ENCODE data around the gene FGD2.

FGD2 gene

DNA sequence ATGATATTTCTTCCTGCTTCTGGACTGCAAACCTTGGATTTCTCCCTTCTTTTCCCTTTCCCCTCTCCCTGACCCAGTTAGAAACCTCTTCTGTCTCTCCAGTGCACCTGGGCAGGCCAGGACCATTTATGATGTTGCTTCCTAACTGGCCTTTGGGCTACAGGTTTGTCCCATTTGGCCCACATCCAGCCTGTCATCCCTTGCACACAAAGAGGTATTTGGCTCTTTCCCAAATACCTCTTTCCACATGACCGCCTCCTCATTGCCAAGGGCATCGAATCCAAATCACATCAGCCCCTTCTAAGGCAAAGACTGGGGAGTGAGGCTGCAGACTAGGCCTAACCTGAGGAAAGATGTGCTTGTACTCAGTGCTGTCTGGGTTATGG, 13.6 kb downstream of the FGD2 start:
- DNase-seq, result no peak

DNA sequence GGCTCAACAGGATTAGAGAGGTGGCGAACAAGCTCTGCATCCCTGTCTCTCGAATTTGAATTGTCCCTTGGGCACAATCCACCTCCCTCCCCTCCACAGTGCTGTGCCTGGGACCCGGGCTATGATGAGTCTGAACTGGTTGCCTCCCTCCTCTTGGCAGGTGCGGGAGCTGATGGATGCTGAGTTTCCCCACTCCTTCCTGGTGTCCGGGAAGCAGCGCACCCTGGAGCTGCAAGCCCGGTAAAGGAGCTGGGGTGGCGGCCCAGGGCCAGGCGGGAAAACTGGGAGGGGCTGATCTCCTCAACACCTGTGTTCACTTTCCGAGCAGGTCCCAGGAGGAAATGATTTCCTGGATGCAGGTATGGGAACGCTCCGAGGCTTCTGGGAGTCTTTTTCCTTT, 14.9 kb downstream of the FGD2 start:
- no peak for DNase-seq

DNA sequence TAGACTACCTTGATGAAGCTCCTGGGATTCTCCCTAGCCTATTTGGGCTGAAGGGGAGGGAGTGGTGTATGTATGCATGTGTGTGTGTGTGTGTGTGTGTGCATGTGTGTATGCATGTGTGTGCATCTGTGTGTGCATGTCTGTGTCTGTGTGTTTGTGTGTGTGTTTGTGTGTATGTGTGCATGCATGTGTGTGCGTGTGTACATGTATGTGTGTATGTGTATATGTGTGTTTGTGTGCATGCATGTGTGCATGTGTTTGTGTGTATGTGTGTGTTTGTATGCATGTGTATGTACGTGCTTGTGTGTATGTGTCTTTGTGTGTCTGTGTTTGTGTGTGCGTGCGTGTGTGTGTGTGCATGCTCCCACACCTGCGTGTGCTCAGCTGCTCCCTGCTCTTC, 15.4 kb downstream of the FGD2 start:
- DNase-seq, result no peak

DNA sequence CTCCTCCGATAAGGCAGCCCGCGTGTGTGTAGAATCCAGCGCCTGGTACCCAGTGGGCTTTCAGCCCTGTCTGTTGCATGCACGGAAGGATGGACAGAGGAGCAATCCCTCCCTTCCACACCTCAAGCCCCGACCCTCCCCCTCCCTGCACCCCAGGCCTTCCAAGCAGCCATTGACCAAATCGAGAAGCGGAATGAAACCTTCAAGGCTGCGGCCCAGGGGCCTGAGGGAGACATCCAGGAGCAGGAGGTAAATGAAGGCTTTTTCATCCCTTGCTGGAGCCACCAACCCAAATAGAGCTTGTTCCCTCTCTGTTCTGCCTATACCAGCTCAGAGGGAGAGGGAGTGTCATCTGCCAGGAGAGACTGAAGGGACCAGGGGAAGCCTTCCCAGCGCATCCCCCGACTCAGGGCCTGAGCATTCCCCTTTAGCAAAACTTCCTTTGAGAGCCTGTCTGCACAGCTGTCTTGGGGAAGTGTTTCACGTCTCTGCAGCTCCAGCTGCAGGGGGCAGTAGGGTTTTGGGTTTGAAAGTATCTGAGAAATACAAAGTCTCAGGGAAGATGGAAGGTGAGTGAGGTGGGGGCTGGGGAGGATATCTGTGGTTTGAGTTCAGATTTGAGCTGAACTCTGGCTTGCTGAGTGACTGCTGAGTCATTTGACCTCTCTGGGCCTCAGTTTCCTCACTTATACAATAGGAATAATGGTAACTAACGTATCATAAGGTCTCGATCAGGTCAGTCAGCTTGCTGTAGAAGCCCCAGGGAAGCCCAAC, 16.1 kb downstream of the FGD2 start:
- peak; percentile 71 for DNase-seq

DNA sequence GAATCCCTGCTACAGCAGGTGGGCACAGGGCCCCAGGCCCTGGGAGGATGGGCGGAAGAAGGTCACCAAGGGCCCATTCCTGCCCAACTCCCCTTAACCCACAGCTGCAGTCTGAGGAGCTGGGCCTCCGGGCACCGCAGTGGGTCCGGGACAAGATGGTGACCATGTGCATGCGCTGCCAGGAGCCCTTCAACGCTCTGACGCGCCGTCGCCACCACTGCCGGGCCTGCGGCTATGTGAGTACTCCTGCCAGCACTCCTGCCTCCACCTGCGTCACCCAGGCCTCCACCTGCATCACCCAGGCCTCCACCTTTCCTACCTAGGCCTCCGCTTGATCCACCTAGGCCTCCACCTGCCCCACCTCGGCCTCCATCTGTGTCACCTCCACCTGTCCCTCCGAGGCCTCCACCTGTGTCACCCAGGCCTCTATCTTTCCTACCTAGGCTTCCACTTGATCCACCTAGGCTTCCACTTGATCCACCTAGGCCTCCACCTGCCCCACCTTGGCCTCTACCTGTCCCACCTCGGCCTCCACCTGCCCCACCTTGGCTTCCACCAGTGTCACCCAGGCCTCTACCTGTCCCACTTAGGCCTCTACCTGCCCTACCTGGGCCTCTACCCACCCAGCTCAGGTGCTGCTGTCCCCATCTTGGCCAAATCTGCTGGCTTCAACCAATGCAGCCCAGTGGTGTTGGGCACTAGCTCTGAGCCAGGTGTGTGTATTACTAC, 16.8 kb downstream of the FGD2 start:
- DNase-seq, result no peak

DNA sequence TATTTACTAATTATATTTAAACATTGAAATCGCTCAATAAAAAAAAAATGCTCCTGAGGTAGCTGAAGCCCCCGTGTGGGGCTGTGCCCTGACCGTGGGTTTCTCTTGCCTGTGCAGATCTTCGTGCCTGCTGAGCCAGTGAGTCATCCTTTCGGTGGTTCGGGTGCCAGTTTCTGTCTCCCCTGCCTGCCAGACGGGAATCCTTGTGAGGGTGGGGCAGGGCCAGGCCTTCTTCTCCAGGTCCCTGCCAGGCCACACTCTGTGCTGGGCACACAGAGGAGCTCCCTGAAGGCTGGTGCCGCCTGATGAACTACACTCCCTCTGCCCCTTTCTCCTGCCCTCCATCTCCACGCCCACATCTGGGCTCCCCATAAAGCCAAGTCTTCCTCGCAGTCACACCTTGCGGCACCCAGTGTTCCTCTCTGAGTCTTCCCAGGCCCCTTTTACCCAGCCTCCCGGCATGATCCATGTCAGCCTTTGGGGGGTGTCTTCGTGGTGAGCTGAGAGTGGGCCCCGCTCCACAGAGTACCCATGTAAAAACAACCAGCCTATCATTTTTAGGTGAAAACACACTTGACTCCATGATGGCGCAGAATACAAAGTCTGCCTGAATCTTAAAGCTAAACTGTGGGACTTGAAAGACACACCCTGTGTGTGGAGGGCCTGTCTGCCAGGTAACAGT, 19.3 kb downstream of the FGD2 start:
- DNase-seq, result peak; percentile 70

DNA sequence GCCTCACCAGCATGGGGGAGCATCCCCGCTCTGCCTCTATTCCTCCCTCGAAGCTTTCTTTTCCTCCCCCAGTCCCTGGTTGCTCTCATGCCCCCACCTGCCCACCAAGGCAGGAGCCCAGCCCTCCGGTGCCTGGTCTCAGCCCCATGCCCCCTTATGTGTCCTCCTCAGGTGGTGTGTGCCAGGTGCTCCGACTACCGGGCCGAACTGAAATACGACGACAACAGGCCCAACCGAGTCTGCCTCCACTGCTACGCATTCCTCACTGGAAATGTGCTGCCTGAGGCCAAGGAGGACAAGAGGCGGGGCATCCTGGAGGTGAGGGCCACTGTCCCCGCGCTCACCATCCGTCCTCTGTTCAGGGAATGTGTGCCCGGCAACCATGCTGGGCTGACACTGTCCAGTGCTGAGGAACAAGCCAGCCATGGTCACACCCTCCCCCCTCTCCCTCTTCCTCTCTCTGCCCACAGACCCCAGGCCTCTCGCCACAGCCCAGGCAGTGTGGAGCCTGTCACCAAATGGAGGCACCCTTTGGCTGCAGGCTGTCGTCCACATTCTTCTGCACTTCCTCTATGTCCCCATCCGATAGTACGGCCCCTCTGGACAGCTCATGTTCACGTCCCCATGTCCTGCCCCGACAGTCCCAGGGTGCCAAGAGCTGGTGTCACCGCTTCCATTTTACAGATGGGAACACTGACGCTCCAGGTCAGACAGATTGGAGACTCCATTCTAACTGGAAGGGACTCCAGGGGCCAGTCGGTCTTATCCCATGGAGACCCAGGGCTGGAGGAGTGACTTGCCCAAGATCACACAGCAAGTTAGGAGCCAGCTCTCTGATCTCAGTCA, 20.4 kb downstream of the FGD2 start:
- no peak for DNase-seq

DNA sequence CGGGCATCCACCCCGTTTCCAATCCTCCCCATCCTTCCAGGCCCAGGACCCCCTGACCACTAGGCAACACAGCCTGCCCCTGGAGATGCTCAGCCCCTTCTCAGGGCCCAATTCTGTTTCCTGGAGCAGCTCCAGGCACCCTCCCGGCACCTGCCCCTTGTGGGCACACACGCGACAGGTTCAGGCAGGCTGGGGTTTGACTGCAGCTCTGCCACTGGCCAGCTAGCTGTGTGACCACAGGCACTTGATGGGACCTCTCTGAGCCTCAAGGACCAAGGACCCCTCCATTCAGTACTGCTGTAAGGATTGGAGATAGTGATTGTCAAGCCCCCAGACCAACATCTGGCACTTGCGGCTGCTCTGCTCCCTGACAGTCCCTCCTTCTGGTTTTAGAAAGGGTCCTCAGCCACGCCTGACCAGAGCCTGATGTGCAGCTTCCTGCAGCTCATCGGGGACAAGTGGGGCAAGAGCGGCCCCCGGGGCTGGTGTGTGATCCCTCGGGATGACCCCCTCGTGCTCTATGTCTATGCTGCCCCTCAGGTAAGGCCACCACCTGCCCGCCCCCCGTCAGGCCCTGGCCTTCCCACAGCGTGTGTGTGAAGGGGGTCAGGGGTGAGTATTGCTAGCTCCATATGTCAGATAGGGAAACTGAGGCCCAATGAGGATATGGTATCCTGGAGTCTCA, 21.7 kb downstream of the FGD2 start:
- DNase-seq, result no peak

DNA sequence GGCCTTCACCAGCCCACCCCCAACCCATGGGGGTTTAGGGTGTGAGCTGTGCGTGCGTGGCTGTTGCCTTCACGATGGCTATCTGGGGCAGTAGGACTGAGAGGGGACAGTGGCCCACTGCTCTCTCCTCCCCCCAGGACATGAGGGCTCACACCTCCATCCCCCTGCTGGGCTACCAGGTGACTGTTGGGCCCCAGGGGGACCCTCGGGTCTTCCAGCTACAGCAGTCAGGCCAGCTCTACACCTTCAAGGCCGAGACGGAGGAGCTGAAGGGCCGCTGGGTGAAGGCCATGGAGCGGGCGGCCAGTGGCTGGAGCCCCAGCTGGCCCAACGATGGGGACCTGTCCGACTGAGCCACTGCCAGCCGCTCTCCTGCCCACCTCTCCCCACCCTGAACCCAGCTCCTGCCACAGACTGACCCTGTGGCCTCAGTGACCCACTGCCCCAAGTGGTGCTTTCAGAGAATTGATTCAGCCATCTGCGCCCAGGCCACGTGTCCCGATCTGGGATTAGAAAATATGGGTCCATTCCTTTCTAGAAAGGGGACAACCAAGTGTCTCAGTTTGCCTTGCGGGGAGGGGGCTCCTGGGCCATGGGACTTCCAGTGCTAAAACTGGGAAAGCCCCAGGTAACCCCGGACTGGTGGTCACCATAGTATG, 22.5 kb downstream of the FGD2 start:
- DNase-seq, result no peak

DNA sequence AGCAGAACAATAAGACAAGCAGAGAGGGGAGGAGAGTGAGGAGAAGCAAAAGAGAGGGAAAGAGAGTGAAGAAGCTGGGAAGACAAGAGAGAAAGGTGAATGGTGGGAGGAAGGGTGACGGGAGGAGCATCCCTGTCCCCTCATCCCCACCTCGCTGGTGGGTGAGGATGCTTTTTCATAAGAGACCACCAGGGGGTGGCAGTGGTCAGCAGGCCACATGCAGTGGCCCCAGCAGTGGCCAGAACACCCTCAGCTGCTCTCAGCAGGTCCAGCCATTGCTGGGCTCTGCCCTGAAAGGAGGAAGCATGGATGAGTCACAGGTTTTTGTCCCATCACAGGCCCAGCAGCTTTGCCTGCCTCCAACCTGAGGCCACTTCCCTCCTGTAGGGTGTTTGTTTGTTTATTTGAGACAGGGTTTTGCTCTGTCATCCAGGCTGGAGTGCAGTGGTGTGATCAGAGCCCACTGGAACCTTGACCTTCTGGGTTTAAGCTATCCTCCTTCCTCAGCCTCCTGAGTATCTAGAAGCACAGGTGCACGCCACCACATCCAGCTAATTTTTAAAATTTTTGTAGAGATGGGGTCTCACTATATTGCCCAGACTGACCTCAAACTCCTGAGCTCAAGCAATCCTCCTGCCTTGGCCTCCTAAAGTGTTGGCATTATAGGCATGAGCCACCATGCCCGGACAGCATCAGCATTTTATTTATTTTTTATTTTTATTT, 24.0 kb downstream of the FGD2 start:
- peak; percentile 47 for DNase-seq

DNA sequence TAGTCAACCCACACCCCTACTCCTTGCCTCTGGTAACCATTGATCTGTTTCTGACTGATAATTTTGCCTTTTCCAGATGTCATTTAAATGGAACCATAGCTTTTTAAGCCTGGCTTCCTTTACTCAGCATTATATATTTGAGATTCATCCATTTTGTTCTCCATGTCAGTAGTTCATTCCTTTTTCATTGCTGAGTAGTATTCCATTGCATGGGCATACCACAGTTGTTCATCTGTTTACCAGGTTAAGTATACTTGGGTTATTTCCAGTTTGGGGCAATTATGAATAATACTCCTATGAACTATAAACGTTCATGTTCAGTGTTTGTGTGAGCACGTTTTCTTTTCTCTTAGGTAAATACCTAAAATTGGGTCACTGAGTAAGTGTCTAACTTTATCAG, 25.1 kb downstream of the FGD2 start:
- no peak for DNase-seq

DNA sequence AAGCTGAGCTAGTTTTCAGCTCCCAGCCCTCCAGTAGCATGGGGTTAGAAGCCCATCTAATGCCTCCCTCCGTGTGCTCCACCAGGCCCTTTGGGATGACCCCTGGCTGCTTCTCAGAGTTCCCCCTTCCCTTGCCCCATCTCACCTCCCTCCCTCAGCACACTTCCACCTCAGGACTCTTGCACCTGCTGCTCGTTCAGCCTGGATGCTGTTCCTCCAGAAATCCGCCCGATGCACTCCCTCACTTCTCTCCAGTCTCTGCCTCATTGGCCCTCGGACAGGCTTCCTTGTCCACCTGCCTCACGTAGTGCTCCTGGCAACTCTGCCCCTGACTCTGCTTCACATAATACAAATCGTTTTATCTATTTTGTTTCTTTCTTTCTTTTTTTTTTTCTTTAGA, 26.8 kb downstream of the FGD2 start:
- DNase-seq, result no peak

DNA sequence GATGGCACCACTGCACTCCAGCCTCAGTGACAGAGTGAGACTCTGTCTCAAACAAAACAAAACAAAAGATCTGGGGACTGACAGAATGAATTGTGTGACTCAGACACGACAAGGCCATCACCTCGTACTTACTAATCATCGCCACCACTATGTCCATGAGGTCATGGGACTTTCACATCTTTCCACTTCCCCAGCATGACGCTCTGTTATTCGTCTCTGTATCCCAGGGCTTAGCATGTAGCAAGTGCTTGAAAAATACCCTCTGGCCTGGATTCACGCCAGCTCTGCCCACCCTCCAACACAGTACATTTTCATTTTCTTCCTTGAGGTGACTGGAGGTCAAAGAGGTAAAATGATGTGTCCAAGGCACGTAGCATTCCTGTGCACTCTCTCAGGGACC, 27.8 kb downstream of the FGD2 start:
- DNase-seq, result peak; percentile 58

DNA sequence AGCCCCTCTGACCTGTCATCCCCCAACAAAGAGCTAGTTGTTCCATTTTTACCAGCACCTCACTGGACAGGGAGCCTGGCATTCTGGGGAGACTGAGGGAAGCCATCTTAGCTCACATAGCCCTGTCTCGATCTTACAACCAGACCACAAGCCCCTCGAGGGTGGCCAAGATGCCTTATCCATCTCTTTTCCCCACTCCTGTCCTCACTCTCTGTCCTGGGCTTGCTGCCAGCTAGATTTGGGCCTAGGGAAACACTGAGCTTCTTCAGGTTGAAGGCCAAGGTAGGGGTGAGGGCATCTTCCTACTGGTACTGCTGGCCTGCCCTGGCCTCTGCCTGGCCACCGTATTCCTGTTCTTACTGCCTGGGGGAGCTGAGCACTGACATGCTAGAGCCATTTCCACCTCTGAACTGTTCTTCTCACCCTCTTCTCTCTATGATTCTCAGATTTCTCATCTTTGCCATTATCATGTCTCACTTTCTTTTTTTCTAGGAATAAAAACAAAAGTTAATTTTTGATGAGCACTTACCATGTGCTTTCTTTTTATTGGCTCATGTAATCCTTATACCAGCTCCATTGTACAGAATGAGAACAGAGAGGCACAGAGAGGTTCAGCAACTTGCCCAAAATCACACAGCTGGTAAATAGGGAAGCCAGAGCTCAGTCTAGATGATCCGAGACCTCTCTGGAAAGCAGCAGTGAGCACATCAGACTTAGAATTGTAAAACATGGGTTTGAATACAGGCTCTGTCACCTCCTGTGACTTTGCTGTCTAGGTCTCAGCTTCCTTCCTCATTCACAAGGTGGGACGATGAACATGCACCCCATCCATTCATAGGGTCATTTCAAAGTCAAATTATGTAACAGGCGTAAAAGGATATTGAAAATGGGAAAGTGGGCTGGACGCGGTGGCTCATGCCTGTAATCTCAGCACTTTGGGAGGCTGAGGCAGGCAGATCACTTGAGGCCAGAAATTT, 28.7 kb downstream of the FGD2 start:
- DNase-seq, result no peak

DNA sequence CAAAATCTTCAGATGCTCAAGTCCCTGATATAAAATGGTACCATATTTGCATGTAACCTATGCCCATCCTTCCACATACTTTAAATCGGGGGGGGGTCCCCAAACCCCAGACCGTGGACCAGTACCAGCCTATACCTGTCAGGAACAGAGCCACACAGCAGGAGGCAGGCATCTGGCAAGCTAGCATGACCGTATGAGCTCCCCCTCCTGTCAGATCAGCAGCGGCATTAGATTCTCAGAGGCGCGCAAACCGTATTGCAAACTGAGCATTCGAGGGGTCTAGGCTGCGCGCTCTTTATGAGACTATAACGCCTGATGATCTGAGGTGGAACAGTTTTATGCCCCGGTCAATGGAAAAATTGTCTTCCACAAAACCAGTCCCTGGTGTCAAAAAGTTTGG, 30.7 kb downstream of the FGD2 start:
- DNase-seq, result no peak

DNA sequence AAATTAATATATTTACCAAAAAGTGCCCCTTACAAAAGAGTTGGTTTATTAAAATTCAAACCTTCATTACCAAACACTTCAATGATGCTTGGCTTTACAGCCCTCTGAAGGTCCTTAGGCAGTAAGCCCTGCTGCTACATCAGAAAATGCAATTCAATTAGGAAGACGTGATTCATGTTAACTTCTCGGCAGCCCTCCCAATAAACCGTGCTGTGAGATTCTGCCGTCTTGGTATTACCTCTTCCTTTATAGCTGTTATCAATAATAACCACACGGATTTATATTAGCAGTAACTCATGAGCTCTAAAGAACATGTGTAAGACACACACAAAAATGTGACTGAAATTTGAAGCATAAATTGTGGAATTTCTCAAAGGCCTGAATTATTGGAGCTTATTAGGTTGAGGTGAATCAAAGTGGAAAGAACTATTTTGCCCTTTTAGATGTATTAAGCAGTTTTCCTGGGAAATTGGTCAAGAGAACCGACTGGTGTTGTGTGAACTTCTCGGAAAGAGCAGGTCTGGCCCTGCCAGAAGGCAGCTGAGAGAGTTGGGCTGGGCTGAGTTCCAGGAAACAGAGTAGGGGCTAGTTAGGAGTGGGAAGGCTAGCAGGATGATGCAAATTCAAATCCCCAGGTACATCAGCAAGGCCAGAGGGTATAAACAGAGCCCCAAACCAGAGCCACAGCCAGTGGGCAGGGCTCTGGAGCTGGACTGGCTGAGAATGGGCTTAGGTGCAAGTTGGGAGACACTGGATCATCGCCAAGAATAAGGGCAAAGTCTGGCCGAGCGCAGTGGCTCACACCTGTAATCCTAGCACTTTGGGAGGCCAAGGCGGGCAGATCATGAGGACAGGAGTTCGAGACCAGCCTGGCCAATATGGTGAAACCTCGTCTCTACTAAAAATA, 33.1 kb downstream of the FGD2 start:
- no peak for DNase-seq

DNA sequence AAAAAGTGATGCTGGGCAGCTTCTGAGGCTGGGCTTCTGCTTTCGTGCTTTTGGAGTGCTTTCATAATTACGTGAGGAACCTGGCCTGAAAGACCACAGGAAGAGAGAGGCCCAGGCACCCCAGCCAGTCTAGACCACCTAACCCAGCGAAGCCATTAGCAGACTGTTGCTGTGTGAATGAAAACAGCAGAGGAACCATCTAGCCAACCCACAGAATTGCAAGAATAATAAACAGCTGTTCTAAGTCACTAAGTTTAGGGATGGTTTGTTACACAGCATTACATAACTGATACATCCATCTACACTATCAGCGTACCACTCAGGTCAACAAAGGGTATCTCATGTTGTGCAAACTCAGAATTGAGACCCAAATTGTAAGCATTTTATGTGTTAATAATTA, 34.5 kb downstream of the FGD2 start:
- no peak for DNase-seq

DNA sequence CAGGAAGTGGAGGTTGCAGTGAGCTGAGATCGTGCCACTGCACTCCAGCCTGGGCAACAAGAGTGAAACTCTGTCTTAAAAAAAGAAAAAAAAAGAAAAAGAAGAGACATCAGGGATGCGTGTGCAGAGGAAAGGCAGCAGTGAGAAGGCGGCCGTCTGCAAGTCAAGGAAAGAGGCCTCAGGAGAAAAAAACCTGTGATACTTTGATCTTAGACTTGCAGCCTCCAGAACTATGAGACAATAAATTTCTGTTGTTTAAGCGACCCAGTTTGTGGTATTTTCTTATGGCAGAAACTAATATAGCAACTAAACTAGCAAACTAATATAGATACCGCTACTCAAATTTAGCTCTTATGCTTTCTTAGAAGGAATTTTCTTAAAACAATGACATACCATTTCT, 36.1 kb downstream of the FGD2 start:
- DNase-seq, result no peak

DNA sequence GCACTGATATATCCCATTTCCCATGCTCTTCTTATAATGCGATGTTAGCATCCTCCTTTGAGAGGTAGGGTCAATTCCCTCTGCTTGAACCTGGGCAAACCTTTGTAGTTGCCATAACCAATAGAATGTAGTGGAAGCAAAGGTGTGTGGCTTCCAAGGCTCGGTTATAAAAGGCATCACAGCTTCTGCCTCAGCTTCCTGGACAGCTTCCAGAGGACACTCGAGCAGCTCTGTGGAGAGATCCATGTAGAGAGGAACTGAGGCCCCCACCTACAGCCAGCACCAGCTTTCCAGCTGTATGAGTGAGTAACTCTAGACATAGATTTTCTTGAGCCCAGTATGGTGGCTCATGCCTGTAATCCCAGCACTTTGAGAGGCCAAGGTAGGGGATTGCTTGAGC, 36.7 kb downstream of the FGD2 start:
- DNase-seq, result no peak
